Right renal pelvis (tissue), 4 donors: Measurements from ENCODE around the gene GALNT7. TPM values are rescaled to one million over a fixed set of nuclear protein-coding genes. Genes with fewer than 3 reads are reported as not detected.

Experiments used
- DNase-seq, 4 donors: peaks; one replicate each; pipeline ENCODE4 v3.0.0-alpha.2; 2013; ENCODE audit warnings: low read depth in 4 of 4, low spot score in 3 of 4, missing footprints in 1 of 4
- polyA plus RNA-seq, 4 donors: library from polyadenylated mRNA; unstranded; fragments of 120-200 nt; gene quantifications; one replicate each; pipeline ENCODE4 v1.2.1, GENCODE V29; 2013; ENCODE audit not compliant: insufficient read length in 4 of 4

Gene GALNT7
- polyA plus RNA-seq, 4 donors, result 35.8 to 40.7 (median 37.2) TPM

DNA sequence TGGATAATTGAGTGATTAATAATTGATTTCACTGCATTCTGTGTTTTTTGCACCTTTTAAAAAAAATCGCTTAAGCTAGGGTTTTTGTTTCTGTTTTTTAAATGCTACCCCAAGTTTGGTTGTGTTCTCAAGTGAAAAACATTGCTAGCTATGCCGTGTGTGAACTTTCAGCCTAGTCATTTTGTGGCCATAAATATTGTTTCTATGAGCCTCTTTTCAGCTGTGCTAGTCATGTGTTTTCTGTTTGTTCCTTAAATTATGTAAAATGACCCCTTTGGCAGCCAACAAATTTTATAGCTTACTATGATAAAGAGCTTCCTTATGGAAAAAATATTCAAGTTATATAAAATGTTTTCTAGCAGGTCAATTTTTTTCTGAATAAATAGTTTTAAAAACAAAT lies 59.1 kb downstream of the GALNT7 start:
- DNase-seq, result no peak

DNA sequence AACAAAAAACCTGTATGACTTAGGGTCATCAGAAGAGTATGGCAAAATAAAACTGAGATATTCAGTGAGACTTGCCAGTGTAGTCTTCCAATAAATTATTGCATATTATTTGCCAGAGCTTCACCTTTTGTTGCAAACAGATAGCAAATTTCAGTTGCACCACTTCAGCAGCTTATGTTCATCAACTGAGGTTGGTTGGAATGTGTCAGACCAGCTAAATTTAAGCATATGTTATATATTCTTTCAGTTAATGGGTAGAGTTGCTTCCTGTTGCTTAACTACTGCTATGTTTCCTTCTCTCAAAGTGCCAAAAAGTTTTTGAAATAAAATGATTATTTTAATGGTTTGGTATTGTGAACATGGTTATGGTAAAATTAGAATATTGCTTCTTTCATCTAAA lies 61.5 kb downstream of the GALNT7 start:
- no peak for DNase-seq

DNA sequence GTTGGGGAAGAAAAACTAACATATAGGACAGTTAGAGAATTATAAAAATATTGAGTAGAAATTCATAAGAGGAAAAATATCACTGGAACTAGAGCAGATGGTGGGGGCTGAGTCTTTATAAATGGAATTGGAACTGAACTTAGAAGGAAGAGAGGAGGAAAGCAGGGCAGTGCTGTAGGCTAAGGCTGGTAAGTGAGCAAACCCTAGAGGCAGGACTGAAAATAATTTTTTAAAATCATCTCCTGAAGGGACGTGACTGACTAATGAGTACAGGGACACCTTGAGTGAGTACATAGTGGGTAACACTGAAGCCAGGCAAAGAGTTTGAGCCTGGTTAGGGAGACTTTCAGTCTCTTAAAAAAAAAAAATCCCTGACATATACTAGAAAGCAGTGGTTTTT lies 63.3 kb downstream of the GALNT7 start:
- no peak for DNase-seq

DNA sequence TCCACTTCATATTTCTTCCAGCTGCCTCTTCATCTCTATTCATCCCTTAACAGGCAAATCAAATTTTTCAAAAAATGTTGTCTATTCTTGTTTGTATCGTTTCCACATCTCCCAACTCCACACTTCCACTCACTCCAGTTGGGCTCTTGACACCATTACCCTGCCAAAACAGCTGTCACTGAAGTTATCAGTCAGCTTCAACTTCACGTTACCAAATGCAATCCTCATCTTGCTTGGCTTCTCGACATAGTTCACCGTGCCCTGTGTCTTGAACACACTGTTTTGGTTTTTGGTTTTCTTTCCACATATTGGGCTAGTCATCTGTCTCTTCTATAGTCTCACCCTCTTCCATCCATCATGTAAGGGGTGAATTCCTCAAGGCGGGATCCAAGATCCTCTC lies 65.2 kb downstream of the GALNT7 start:
- no peak for DNase-seq

DNA sequence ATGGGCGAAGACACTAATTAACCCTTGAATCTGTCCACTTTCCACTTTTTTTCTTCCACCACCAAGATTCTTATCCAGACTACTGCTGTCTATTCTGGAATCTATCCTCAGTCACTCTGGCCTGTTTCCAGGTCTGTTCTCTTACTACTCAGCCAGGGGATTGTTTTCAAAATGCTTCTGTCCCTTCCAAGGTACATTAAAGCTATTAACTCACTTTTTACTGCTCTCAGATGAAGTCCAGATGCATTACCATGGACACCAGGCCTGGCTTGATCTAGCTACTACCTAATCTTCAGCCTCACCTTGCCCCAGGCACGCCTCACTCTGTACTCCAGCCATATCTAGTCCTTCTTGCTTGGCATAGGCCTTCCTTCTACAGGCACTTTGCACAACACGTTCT lies 66.4 kb downstream of the GALNT7 start:
- no peak for DNase-seq

DNA sequence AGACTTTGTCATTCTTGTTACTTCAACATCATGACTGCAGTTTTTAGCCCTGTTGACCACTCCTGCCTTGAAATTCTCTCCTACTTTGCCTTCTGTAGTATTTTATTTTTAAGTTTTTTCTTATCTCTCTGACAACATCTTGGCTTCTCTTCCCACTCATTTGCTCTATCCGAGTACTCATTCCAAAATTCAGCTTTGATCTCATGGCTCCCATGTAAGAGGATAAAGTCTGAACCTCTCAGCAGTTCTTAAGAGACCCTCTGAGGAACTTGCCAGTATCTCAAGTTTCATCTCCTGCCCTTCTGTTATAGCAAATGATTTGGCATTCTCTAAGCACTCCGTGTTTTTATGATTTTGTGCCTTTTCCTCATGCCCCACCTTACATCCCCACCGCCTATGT lies 67.7 kb downstream of the GALNT7 start:
- no peak for DNase-seq

DNA sequence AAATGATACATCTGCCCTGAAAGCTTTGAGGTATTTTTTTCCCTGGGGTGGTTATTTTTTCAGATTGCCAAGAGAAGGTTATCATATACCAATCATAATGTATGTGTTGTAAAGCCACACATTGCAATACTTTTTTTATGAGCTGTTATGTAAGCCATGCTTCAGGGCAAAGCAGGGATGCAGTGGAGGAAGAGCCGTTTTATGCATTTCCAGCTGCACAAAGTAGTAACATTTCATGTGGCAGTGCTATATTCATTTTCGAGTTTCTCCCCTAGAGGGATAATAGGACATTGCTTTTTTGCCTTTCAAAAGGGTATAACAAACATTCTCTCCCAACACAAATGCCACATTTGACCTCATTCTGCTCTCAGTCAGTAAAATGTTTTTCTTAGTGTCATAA lies 68.5 kb downstream of the GALNT7 start:
- DNase-seq, result no peak

DNA sequence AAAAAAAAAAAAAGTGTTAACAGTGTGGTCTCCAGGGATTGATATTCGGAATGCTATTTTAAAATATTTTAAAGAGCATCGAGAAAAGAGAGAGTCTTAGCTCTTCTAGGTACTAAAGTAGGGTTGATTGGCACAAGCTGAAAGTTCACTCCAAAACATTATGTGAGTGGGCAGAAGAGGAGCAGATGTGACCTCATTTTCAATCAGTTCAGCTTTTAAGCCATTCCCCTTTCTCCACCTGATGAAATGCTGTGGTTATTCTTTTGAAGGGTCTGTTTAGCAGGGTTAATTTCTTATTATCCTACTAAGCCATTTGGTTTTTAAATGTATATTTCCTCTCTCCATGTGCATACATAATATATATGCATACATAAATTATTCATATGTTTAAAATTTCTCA lies 69.2 kb downstream of the GALNT7 start:
- DNase-seq, result no peak

DNA sequence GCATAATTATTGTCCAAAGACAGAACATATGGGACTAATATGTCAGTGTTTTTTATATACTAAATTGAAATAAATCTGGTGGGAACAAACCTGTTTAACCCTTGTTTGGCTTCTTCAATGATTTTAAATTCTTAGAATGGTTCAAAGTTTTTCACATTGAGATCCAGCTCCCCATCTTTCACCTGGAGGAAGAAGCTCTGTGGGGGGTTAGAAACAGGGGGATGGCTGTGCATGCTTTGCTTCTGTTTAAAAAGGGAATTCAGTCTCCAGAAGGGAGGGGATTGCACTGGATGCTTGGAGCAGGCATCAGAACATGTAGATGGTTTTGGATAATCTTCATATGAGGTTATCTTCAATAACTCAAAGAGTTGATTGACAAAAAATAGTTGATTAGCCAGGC lies 72.1 kb downstream of the GALNT7 start:
- DNase-seq, result no peak

DNA sequence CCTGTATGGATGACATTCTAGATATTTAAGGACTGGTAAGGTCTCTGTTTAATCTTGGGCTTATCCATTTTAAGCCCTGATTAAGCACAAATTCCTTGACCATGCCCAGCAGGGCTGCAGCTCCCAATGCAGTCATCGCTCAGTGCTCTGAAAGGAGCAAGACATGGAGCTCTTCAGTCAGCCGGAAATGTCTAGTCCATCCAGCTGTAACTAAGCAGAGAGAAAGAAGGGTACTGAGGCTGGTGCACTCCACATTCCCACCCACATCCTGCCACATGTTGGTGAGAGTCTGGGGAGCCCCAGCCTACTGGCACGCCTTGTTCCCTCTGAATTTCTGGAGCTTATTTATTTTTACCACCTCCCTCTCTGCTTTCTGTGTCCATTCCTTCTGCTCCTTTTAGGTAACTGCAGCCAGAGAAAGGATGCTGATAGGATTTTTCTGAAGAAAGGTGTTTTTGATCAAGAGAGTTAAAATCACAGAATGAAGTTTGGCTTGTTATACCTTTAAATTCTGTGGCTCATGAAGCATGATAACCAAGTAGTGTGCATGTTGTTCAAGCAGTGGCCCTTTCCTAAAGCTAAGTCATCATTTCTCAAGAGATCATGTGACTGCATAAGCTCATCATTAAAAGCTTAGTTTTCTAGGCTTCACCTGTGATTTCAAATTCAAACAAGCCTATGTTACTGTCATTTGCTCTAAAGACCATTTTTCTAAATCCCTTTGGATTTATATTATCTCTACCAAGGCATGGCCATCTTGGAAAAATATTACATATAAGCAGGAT lies 74.0 kb downstream of the GALNT7 start:
- no peak for DNase-seq

DNA sequence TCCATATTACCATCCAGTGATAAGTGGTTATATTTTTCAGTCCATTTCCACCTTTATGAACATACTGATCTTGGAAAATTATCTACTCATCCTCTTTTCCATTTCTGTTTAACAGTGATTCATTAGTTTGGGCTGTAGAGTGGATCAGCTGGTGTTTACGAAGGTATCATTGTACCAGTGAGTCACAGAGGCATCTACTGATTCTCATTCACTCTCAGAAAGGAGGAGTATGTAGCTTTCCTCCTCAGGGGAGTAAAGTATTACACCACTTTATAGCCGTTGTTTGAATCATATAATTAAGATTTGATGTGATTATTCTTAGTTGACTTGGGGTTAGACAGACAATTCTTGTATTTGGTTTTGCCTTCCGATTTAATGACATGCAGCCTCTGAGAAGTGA lies 74.7 kb downstream of the GALNT7 start:
- no peak for DNase-seq

DNA sequence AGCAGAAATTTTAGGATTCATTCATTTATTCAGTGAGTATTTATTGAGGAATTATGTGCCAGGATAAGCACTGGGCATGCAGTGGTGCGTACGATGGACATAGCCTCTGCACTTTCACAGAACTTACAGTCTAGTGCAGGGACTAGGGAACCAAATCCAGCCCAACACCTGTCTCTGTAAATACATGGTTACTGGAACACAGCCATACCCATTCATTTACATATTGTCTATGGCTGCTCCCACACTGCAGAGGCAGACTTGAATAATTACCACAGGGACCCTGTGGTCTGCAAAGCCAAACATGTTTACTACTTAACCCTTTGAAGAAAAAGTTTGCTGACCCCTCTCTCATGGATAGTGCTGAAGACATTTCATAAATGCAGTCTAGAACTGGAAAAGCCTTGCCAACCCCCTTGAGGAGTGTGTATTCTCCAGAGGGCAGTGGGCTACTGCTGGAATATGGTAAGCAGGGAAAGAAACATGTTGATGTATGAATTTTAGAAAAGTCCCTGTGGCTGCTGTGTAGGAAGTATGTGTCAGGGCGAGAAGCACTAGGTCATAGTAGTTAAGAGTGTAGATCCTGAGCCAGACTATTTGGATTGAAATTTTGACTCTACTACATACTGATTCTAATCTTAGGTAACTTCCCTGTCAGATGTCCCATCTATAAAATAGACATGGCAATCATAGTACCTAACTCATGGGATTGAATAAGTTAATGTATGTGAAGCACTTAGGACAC lies 75.5 kb downstream of the GALNT7 start:
- no peak for DNase-seq

DNA sequence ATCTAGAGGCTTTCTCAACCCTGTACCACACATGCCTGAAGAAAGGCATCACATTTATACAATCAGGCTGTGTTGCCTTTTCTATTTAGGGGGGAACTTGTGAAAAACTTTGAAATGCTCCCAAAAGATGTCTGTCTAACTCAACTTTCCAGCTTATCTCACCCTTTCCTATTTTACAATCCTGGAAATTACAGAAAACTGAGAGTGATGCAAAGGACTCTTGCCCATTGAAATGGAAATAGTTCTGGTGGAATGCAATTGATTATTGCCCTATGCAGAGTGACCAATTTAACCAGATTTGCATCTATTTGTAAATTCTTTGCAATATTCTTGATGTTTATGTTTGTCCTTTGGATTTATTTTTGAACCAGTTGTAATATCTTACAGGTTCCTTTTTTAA lies 77.3 kb downstream of the GALNT7 start:
- no peak for DNase-seq

DNA sequence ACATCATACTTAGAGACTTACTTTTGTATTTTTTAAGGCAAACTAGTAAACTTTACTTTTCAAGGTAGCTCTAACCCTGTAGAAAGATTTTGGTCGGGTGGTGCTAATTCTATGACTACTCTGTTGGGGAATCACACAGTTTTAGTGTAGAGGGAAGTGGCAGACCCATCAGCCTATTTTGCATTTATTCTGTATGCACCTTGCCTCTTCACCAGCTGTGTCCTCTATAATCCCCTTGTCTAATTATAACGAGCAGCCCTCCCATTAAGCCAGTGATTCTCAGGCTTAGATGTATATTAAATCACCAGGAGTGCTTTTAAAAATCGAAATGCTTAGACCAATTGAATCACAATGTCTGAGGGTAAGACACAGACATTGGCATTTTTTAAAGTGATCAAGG lies 78.1 kb downstream of the GALNT7 start:
- no peak for DNase-seq

DNA sequence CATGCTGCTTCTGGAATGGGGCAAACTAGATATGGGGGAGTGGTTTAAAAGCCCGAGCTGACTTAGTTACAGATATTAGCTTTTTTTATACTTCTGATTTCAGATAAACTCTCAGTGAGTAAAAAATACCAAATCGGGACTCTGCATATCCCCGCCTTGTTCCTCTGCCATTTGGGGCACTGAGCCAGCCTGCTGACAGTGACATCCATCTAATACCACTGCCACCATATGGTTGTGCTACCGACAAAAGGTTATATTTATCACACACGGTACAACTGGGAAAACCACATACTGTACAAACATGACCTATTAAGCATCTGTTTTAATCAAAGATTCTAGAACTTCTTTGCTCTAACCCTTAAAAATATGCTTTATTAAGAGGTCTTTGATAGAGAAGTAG lies 78.7 kb downstream of the GALNT7 start:
- no peak for DNase-seq

DNA sequence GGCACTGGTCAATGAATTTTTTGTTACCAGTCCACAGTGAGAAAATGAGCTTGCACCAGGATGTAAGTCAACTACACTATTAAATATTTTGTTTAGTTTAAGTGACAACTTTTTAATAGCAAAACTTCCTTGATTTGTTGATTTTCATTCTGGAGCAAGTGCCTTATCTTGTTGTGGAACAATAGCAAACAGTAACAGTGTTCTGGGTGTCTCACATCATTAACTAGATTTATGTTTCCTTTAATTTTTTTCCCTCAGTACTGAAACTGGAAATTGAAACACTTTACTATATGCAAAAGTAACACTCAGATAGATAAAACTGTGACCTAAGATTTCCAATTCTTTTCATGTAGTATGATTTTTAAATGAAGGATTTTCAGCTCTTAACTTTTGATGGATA lies 80.1 kb downstream of the GALNT7 start:
- no peak for DNase-seq

DNA sequence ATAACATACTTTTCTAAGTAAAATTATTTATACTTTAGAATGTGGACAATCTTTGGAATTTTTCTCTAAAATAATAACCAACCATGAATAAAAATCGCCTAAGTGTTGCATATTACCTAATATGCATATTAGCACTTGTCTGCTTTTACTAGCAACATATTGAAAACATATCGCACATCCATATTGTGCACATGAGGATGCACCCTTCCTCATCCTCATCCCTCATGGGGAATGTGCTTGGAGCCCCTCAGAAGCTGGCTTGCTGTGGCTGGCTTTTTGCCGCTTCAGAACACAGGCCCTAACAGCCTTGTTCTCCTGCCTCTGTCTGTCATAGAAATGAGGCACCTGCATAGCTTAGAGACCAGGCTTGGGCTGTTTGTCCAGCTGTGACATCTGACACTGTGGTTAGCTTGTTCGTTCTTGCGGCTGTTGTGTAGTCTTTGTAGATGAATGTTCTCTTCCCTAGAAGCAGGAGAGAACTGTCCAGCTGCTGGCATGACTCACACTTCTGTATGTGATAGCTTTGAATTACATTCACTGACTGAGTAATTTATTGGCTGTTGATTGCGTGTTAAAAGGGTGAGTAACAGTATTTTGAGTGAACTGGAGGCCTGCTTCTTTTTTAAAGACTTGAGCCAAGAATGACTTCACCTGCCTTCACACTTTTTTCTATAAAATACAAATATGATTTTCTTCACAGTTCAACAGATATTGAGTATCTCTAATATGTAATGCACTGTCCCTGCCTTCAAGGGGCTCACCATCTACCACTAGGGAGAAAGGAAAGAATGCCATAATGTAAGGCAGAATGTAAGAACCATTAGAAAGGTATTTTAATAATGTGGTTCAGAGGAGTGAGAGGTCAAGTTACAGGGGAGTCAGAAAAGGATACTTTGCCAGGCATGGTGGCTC lies 83.7 kb downstream of the GALNT7 start:
- peak; percentile 26 to 54 (median 38) for DNase-seq

DNA sequence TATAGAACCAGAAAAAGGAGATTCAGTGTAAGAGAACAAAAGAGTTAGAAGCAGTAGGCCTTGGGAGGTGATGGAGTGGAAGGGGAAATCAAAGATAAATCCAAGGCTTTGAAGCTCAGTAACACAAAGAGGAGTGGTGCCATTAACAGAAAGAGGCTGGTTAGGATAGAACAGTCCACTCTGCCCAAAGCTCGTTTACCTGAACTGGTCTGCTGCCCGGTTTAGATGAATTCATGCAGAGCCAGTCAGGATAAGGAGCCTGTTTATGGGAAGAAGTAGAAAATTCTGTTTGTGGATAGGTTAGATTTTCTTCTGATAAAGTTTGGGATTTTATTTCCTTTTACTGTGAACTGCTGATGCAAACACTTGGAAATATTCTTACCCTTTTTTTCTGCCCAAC lies 85.0 kb downstream of the GALNT7 start:
- DNase-seq, result no peak

DNA sequence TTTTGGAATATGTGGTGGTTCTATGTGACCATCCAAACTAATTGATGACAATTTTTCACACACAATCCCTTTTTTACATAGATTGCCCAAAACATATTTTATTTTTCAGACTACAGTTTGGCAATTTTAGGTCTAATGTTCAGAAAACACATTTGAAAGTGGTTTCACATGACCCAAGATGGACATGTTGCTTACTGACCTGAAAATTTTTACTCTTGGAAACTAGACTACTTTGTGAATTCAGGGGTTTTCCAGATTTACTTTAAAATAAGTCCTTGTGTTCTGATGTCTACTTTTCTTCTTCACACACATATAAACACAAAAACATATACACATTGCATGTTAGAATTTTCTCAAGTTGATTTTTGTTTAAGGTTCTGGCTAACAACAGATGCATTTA lies 86.0 kb downstream of the GALNT7 start:
- no peak for DNase-seq

DNA sequence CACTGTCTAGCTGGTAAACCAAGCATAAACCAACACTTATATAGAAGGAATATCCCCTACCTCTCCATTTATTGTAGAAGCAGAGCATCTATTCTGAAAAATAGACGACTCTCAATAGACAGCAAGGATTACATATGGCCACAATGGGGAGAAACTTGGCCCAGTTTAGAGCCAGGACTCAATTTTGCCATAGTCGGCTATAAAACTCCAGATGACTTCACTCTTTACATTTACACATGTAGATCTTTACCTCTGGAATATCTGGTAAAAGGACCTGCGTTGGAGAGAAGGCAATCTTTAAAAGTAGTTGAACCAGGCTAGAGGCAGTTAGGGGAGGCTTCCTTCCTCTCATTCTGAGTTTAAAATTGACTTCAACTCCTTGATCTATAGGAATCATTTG lies 88.2 kb downstream of the GALNT7 start:
- DNase-seq, result no peak
